ENCODE results near the gene SYT14.

The SYT14 gene

DNA sequence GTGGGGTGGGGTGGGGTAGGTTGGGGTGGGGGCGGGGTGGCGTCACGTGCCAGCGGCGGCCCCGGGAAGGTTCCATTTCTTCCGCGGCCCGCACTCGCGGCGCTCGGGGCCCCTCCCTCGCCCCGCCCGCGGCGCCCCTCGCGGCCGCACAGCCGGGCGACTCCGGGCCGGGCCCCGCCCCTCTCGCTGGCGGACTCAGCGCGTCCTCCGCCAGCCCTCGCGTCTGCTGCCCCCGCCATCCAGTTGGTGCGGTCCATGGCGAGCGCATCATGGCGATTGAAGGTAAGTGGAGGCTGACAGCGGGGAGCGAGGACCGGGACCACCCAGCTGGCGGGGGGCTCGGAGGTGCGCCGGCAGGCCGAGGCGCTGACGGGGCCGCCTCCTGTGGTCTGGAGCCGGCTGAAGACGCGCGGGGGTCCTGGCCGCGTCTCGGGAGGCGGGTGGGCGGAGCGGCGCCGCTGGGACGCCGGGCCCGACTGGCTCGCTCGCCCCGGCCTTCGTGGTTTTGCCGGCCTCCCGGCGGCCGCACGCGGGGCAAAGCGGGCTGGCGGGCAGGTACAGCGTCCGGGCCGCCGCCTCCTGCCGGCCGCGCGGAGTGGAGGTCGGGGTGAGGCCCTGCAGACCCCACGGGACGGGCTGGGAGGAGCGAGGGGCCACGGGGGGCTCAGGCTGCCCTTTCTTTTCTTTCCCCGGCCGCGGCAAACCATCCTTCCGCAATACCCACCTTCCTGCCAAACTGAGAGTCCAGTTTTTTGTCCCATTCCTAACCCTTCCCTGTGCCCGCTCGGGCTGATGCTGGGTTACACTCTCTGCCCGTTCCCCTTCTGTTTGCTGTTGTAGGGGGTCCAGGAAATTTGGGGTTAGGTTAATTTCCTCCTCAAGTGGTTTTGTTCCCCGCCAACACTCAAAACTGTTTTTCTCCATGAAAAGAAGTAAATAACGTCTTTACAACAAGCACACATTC lies at the start of gene SYT14:
SYT14 (plus strand) TSS at position 222 of the 964 bp plus-strand sequence; CDS start at position 270, 48 bp downstream.
- TF ChIP-seq, protein P1, sequence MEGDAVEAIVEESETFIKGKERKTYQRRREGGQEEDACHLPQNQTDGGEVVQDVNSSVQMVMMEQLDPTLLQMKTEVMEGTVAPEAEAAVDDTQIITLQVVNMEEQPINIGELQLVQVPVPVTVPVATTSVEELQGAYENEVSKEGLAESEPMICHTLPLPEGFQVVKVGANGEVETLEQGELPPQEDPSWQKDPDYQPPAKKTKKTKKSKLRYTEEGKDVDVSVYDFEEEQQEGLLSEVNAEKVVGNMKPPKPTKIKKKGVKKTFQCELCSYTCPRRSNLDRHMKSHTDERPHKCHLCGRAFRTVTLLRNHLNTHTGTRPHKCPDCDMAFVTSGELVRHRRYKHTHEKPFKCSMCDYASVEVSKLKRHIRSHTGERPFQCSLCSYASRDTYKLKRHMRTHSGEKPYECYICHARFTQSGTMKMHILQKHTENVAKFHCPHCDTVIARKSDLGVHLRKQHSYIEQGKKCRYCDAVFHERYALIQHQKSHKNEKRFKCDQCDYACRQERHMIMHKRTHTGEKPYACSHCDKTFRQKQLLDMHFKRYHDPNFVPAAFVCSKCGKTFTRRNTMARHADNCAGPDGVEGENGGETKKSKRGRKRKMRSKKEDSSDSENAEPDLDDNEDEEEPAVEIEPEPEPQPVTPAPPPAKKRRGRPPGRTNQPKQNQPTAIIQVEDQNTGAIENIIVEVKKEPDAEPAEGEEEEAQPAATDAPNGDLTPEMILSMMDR (IDR thresholded peaks at IDR 0.05): no peak

DNA sequence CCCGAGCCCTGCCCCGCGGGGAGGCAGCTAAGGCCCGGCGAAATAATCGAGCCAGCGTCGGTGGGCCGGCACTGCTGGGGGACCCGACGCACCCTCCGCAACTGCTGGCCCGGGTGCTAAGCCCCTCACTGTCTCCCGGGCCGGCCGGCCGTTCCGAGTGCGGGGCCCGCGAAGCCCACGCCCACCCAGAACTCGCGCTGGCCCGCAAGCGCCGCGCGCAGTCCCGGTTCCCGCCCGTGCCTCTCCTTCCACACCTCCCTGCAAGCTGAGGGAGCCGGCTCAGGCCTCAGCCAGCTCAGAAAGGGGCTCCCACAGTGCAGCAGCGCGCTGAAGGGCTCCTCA lies 49.0 kb upstream of the SYT14 start:
- TF ChIP-seq, protein P1 (IDR thresholded peaks at IDR 0.05): no peak

GRCh38 chr1:209890641-209891330 lies 47.2 kb upstream of the SYT14 start:
- TF ChIP-seq, protein P1 (IDR thresholded peaks at IDR 0.05): no peak

DNA sequence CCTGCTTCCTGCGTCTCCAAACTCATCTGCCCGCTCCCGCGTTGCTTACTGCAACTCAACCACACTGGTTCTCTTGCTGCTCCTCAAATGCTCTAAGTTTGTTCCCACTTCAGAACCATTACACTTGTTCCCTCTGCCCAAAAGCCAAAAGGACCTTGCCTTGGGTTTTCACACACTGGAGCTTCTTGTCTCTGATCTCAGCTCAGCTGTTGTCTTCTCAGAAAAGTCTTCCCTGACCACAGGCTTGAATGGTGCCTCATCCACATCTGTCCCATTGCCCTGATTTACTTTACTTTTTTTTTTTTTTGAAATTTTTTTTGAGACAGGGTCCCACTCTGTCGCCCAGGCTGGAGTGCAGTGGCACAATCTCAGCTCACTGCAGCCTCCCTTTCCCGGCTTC lies 44.3 kb upstream of the SYT14 start:
- TF ChIP-seq, protein P1 (IDR thresholded peaks at IDR 0.05): no peak

DNA sequence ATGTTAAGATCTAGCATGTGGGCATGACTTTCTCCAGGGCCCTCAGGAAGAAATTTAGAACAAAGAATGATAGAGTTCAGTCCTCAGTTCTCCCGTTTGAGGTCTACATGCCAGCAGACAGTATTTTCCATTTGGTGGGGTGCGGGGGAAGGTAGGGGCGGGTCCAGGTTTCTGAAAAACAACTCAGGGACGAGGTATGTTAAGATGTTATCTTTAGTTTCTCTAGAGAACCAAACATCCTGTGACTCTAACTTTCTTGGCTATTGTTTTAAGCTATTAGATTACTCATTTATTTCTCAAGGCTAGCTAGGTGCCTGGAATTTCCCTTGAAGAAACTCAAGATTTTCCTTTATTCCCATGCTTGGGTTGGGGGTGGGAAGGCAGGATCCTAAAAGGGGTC lies 42.3 kb upstream of the SYT14 start:
- TF ChIP-seq, protein P1 (IDR thresholded peaks at IDR 0.05): no peak

DNA sequence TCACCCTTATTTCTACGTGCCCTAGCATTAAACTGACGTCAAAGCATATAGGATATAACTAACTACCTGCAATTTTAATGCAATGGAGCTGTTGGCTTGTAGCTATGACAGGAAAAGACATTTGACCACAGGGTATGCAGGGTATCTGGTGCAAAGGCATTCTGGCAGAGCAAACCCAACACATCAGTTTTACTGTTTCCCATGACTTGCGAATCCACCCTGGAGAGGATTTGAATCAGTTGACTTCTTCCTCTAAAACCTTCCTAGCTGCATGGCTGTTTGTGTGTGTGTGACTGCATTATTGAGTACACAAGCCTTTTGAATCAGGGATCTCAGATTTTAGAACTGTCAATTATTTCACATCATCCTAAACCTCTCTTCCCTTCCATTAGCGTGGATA lies 41.7 kb upstream of the SYT14 start:
- TF ChIP-seq, protein P1 (IDR thresholded peaks at IDR 0.05): no peak

DNA sequence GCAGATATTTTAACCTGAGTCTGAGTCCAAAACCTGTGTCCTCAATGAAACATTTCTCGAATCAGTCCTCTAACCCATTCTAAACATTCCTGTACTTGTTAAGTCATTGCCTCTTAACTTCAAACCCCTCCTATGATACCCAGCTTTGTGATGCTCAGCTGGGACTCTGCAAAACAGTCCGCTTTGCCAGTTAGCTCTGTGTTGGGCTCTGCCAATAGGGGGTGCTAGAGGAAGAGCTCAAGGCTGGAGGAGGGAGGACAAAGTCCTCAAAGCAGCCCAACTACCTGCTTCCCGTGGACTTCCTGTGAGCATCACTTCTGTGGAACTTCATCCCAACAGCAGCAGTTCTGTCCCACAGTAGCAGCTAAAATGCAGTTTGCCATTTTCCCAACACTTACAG lies 38.1 kb upstream of the SYT14 start:
- TF ChIP-seq, protein P1 (IDR thresholded peaks at IDR 0.05): peak; percentile 49

Data from LNCAP (cell line).